CD4-positive, alpha-beta T cell (primary cell): Measurements from ENCODE around the gene CSRP1. TPM values are rescaled to one million over a fixed set of nuclear protein-coding genes. Genes with fewer than 3 reads are reported as not detected.

Experiments used
- ATAC-seq: fragments of 200-7000 bp; cut with Tn5 transposase; one replicate; pipeline ENCODE4 v1.10.0; 2022; ENCODE audit warnings: mild to moderate bottlenecking; ENCODE audit not compliant: poor library complexity
- CTCF ChIA-PET: fragments of 350-600 bp; sonication (Branson Sonifier 250); formaldehyde crosslinking; loops from one replicate; lab custom pipeline; 2021; ENCODE audit warnings: antibody characterized with exemption, inconsistent platforms; lab: Charles Lee
- POLR2A ChIA-PET: fragments of 350-600 bp; sonication (Branson Sonifier 250); formaldehyde crosslinking; loops from one replicate; lab custom pipeline; 2021; ENCODE audit warnings: antibody characterized with exemption, inconsistent platforms; lab: Charles Lee
- DNase-seq, 14 experiments: peaks; one replicate each; pipeline ENCODE4 v3.0.0-alpha.2; 2013 to 2020; ENCODE audit warnings: mixed read lengths in 2 of 14
- H3K27ac ChIP-seq, 2 donors: one replicate each; pipeline versions ENCODE4 v1.5.1 to v1.7.0; 2013; ENCODE audit warnings: low read length in 2 of 2, low read depth in 1 of 2, mild to moderate bottlenecking in 1 of 2
- H3K27me3 ChIP-seq, 2 experiments: 1 replicate in 1 of 2; 2 replicates in 1 of 2; pipeline versions ENCODE4 v1.6.1 to v1.7.0; 2013; ENCODE audit warnings: low read length in 2 of 2, control low read depth in 1 of 2, mild to moderate bottlenecking in 1 of 2, moderate library complexity in 1 of 2; ENCODE audit not compliant: insufficient read depth in 2 of 2, control insufficient read depth in 1 of 2
- H3K36me3 ChIP-seq: one replicate; pipeline ENCODE4 v1.6.1; 2013; ENCODE audit warnings: low read length, control low read depth; ENCODE audit not compliant: insufficient read depth
- H3K4me1 ChIP-seq: one replicate; pipeline ENCODE4 v1.6.1; 2013; ENCODE audit warnings: low read length, control low read depth; ENCODE audit not compliant: insufficient read depth
- H3K4me3 ChIP-seq: one replicate; pipeline ENCODE4 v1.5.1; 2013; ENCODE audit warnings: mild to moderate bottlenecking, low read length, moderate library complexity
- H3K9me3 ChIP-seq, 2 experiments: 1 replicate in 1 of 2; 2 replicates in 1 of 2; pipeline versions ENCODE4 v1.6.1 to v1.7.0; 2013; ENCODE audit warnings: low read length in 2 of 2, mild to moderate bottlenecking in 2 of 2, control low read depth in 1 of 2, moderate library complexity in 1 of 2; ENCODE audit not compliant: control insufficient read depth in 1 of 2, insufficient read depth in 1 of 2
- H3K27ac Mint-ChIP-seq: one replicate; pipeline ENCODE4 v1.8.0; 2020; ENCODE audit warnings: mixed read lengths
- H3K27me3 Mint-ChIP-seq: one replicate; pipeline ENCODE4 v1.8.0; 2021; ENCODE audit warnings: mixed read lengths
- H3K36me3 Mint-ChIP-seq: one replicate; pipeline ENCODE4 v1.8.0; 2021; ENCODE audit warnings: low read depth, mixed read lengths
- H3K4me1 Mint-ChIP-seq: one replicate; pipeline ENCODE4 v1.8.0; 2021; ENCODE audit warnings: low read depth, mixed read lengths
- H3K4me3 Mint-ChIP-seq: one replicate; pipeline ENCODE4 v1.8.0; 2020; ENCODE audit warnings: mild to moderate bottlenecking, mixed read lengths
- H3K9me3 Mint-ChIP-seq: one replicate; pipeline ENCODE4 v1.8.0; 2020; ENCODE audit warnings: mixed read lengths
- CTCF ChIP-seq: fragments of 200-600 bp; IDR thresholded peaks from one replicate; pipeline ENCODE4 v1.8.0; 2022; ENCODE audit warnings: antibody characterized with exemption, mild to moderate bottlenecking
- intact Hi-C, 2 experiments: fragments of 100-400 bp; cut with DNase I in 1 of 2; cut with micrococcal nuclease in 1 of 2; formaldehyde crosslinking; loops; one replicate each; pipeline versions ENCODE4 v1.15.1 to v1.9.0; 2023 to 2025; cut with DNase I, micrococcal nuclease
- total RNA-seq, 174 experiments: library from RNA in 2 of 174; stranded (reverse) in 2 of 174; gene quantifications; one replicate each; pipeline ENCODE4 v1.2.3 and lab custom pipeline; 2021 to 2026

The CSRP1 gene
- total RNA-seq, 2 experiments from 2014 or later, result 34.8 to 39.9 TPM

- Mint-ChIP-seq H3K4me1 (peaks cover 7% of the 10 kb centered on the region), H3K27me3 (no peaks in the 10 kb centered on the region), H3K27ac (no peak overlapping the region), H3K36me3 (peaks cover 19% of the 10 kb centered on the region), H3K4me3 (no peak overlapping the region), H3K9me3 (no peaks in the 10 kb centered on the region)
- H3K27ac ChIP-seq, result no peak overlapping the region
- TF ChIP-seq CTCF, result no peak
- no peak for DNase-seq
- intact Hi-C loops, result no loop called here
- peaks cover 10% of the 10 kb centered on the region for H3K4me1 ChIP-seq
- ChIA-PET CTCF (interaction anchor here (1.2 kb wide), 1 partner anchor 14 kb away, joined by 3 read pairs; no protein-coding TSS in a partner anchor), POLR2A (no interaction called here)
- no peak for ATAC-seq
- no peak overlapping the region for H3K4me3 ChIP-seq
- peaks cover 31% of the 10 kb centered on the region for H3K36me3 ChIP-seq
- no peaks in the 10 kb centered on the region for H3K27me3 ChIP-seq
- H3K9me3 ChIP-seq, result no peaks in the 10 kb centered on the region
Measured at GRCh38 chr1:201499191-201499590, 7.7 kb downstream of the CSRP1 start.

- Histone ChIP-seq H3K9me3 (no peaks in the 10 kb centered on the region), H3K27ac (no peak overlapping the region), H3K4me3 (no peak overlapping the region), H3K36me3 (peaks cover 37% of the 10 kb centered on the region), H3K27me3 (no peaks in the 10 kb centered on the region), H3K4me1 (peaks cover 10% of the 10 kb centered on the region)
- no peak for ATAC-seq
- Mint-ChIP-seq H3K9me3 (no peaks in the 10 kb centered on the region), H3K27me3 (no peaks in the 10 kb centered on the region), H3K4me1 (peaks cover 4% of the 10 kb centered on the region), H3K27ac (no peak overlapping the region), H3K36me3 (peaks cover 24% of the 10 kb centered on the region), H3K4me3 (no peak overlapping the region)
- DNase-seq, result no peak
- POLR2A ChIA-PET, result no interaction called here
- intact Hi-C loops, result no loop called here
- CTCF ChIA-PET, result interaction anchor here (1.2 kb wide), 1 partner anchor 14 kb away, joined by 3 read pairs; no protein-coding TSS in a partner anchor
- TF ChIP-seq CTCF, result no peak
Measured at GRCh38 chr1:201498621-201499020, 8.3 kb downstream of the CSRP1 start.

GRCh38 chr1:201497935-201498509 is 8.9 kb downstream of the CSRP1 start:
- Mint-ChIP-seq H3K4me1 (no peaks in the 10 kb centered on the region), H3K36me3 (peaks cover 30% of the 10 kb centered on the region), H3K27me3 (no peaks in the 10 kb centered on the region), H3K4me3 (no peak overlapping the region), H3K27ac (no peak overlapping the region), H3K9me3 (no peaks in the 10 kb centered on the region)
- no peaks in the 10 kb centered on the region for H3K27me3 ChIP-seq
- ATAC-seq (no peak), DNase-seq (no peak)
- intact Hi-C loops, result no loop called here
- no peak overlapping the region for H3K27ac ChIP-seq
- no peak overlapping the region for H3K4me3 ChIP-seq
- H3K9me3 ChIP-seq, result no peaks in the 10 kb centered on the region
- POLR2A ChIA-PET, result no interaction called here
- no peak for TF ChIP-seq CTCF
- peaks cover 43% of the 10 kb centered on the region for H3K36me3 ChIP-seq
- CTCF ChIA-PET, result interaction anchor here (1.2 kb wide), 1 partner anchor 15 kb away, joined by 3 read pairs; no protein-coding TSS in a partner anchor
- peaks cover 5% of the 10 kb centered on the region for H3K4me1 ChIP-seq
